Measurements from ENCODE around the gene APOF.
A peak's percentile ranks its signal among the peaks of the same experiment; 100 is the strongest.
"Not testable (repeated sequence)": the region's sequence is repeated elsewhere in the genome, so short reads cannot be mapped to it uniquely, and the experiment has no call there.

The APOF gene

GRCh38 chr12:56373515-56373914 is 10.9 kb upstream of the APOF start:
- no peak for DNase-seq (ENCODE audit: low read depth in 2 of 2)

GRCh38 chr12:56366948-56367347 is 4.3 kb upstream of the APOF start:
- no peak for DNase-seq (ENCODE audit: low read depth in 2 of 2)

- no peak for DNase-seq (ENCODE audit: low read depth in 2 of 2)
These were observed 1.0 kb downstream of the APOF start for GRCh38 chr12:56361487-56362129.

- peak; percentile 100 for DNase-seq (ENCODE audit: low read depth in 2 of 2)
These were observed 2.5 kb downstream of the APOF start, which contains the start of gene STAT2 for GRCh38 chr12:56359851-56360767. STAT2 (minus strand) TSS chr12:56360107; CDS start chr12:56356571, 3,536 bp downstream.

GRCh38 chr12:56358836-56359532 is 3.7 kb downstream of the APOF start:
- peak; percentile 55 for DNase-seq (ENCODE audit: low read depth in 2 of 2)

- no peak for DNase-seq (ENCODE audit: low read depth in 2 of 2)
These were observed 11.3 kb downstream of the APOF start for GRCh38 chr12:56351325-56351724.

- DNase-seq (ENCODE audit: low read depth in 2 of 2) = no peak
These were observed 12.0 kb downstream of the APOF start for GRCh38 chr12:56350662-56351061.

GRCh38 chr12:56348776-56349175 is 13.9 kb downstream of the APOF start:
- DNase-seq (ENCODE audit: low read depth in 2 of 2) = no peak

- DNase-seq (ENCODE audit: low read depth in 2 of 2) = not testable (repeated sequence)
These were observed 15.4 kb downstream of the APOF start for GRCh38 chr12:56347255-56347654.

GRCh38 chr12:56346675-56347074 is 16.0 kb downstream of the APOF start:
- no peak for DNase-seq (ENCODE audit: low read depth in 2 of 2)

GRCh38 chr12:56342290-56342689 is 20.4 kb downstream of the APOF start:
- DNase-seq (ENCODE audit: low read depth in 2 of 2) = not testable (repeated sequence)

GRCh38 chr12:56341616-56342015 is 21.0 kb downstream of the APOF start:
- DNase-seq (ENCODE audit: low read depth in 2 of 2) = no peak

- no peak for DNase-seq (ENCODE audit: low read depth in 2 of 2)
These were observed 23.6 kb downstream of the APOF start for GRCh38 chr12:56339158-56339422.

- DNase-seq (ENCODE audit: low read depth in 2 of 2) = no peak
These were observed 24.1 kb downstream of the APOF start, which contains the start of gene IL23A for GRCh38 chr12:56338308-56339157. IL23A (plus strand) TSS chr12:56338884; CDS start chr12:56339045, 161 bp downstream.

- no peak for DNase-seq (ENCODE audit: low read depth in 2 of 2)
These were observed 24.9 kb downstream of the APOF start for GRCh38 chr12:56337753-56338251.

- no peak for DNase-seq (ENCODE audit: low read depth in 2 of 2)
These were observed 26.1 kb downstream of the APOF start for GRCh38 chr12:56336361-56337167.

- DNase-seq (ENCODE audit: low read depth in 2 of 2) = not testable (repeated sequence)
These were observed 27.1 kb downstream of the APOF start for GRCh38 chr12:56335527-56335926.

- no peak for DNase-seq (ENCODE audit: low read depth in 2 of 2)
These were observed 28.2 kb downstream of the APOF start for GRCh38 chr12:56334490-56334793.

GRCh38 chr12:56333679-56334489 is 28.8 kb downstream of the APOF start, which contains the start of gene PAN2:
PAN2 (minus strand) TSS chr12:56334000; CDS start chr12:56333094, 906 bp downstream.
- peak; percentile 95 for DNase-seq (ENCODE audit: low read depth in 2 of 2)
